GM23338 (cell line): ENCODE results near the gene SND1. TPM values are rescaled to one million over a fixed set of nuclear protein-coding genes. Genes with fewer than 3 reads are reported as not detected.

Experiments used
- ATAC-seq: fragments of 200-7000 bp; cut with Tn5 transposase; 3 replicates; pipeline ENCODE4 v1.9.1; 2020
- DNase-seq: peaks from one replicate; pipeline ENCODE4 v3.0.0-alpha.2; 2015; ENCODE audit warnings: low spot score
- H2AFZ ChIP-seq: fragments of 200-600 bp; sonication (generic); 2 replicates; pipeline ENCODE4 v1.8.0; 2016; ENCODE audit warnings: antibody characterized with exemption, mild to moderate bottlenecking, moderate library complexity
- H3F3A ChIP-seq: fragments of 200-600 bp; sonication (generic); replicated peaks from 2 replicates; pipeline ENCODE4 v1.8.0; 2017; ENCODE audit warnings: antibody characterized with exemption, mixed run types, low read depth
- H3K27ac ChIP-seq: fragments of 200-600 bp; sonication (generic); 2 replicates; pipeline ENCODE4 v1.6.1; 2016; ENCODE audit warnings: low read depth
- H3K27me3 ChIP-seq: fragments of 200-600 bp; sonication (generic); 2 replicates; pipeline ENCODE4 v1.8.0; 2016; ENCODE audit warnings: mild to moderate bottlenecking, mixed run types, moderate library complexity; ENCODE audit not compliant: insufficient read depth
- H3K36me3 ChIP-seq: fragments of 200-600 bp; sonication (generic); 2 replicates; pipeline ENCODE4 v1.8.0; 2016; ENCODE audit warnings: mild to moderate bottlenecking; ENCODE audit not compliant: insufficient read depth
- H3K4me1 ChIP-seq: fragments of 200-600 bp; sonication (generic); 2 replicates; pipeline ENCODE4 v1.8.0; 2016; ENCODE audit warnings: mild to moderate bottlenecking, moderate library complexity; ENCODE audit not compliant: insufficient read depth
- H3K4me2 ChIP-seq: fragments of 200-600 bp; sonication (generic); 2 replicates; pipeline ENCODE4 v1.7.1; 2017; ENCODE audit warnings: mixed run types
- H3K4me3 ChIP-seq: fragments of 200-600 bp; sonication (generic); 2 replicates; pipeline ENCODE4 v1.6.1; 2016; ENCODE audit warnings: mixed run types
- H3K79me2 ChIP-seq: fragments of 200-600 bp; sonication (generic); replicated peaks from 2 replicates; pipeline ENCODE4 v1.8.0; 2017; ENCODE audit warnings: mild to moderate bottlenecking; ENCODE audit not compliant: insufficient read depth
- H3K9me2 ChIP-seq: fragments of 200-600 bp; sonication (generic); 2 replicates; pipeline ENCODE4 v1.8.0; 2017; ENCODE audit not compliant: insufficient read depth
- H4K20me1 ChIP-seq: fragments of 200-600 bp; sonication (generic); replicated peaks from 2 replicates; pipeline ENCODE4 v1.8.0; 2017; ENCODE audit warnings: mild to moderate bottlenecking; ENCODE audit not compliant: insufficient read depth
- H3K27ac Mint-ChIP-seq: 2 replicates; pipeline ENCODE4 v1.8.0; 2020; ENCODE audit warnings: inconsistent platforms, mild to moderate bottlenecking, moderate library complexity, mixed read lengths
- H3K27me3 Mint-ChIP-seq: 3 replicates; pipeline ENCODE4 v1.8.0; 2022; ENCODE audit warnings: low read depth, mild to moderate bottlenecking, moderate library complexity, mixed read lengths, inconsistent platforms; ENCODE audit not compliant: insufficient read depth, poor library complexity
- H3K36me3 Mint-ChIP-seq: 3 replicates; pipeline ENCODE4 v1.8.0; 2021; ENCODE audit warnings: low read depth, mild to moderate bottlenecking, inconsistent platforms, moderate library complexity, mixed read lengths
- H3K4me1 Mint-ChIP-seq: 3 replicates; pipeline ENCODE4 v1.8.0; 2020; ENCODE audit warnings: mild to moderate bottlenecking, inconsistent platforms, mixed read lengths
- H3K4me3 Mint-ChIP-seq: 3 replicates; pipeline ENCODE4 v1.8.0; 2021; ENCODE audit warnings: moderate library complexity, mild to moderate bottlenecking, inconsistent platforms, mixed read lengths
- H3K9me3 Mint-ChIP-seq: 3 replicates; pipeline ENCODE4 v1.8.0; 2020; ENCODE audit warnings: moderate library complexity, mild to moderate bottlenecking, inconsistent platforms, mixed read lengths
- EZH2phosphoT487 ChIP-seq: fragments of 200-600 bp; sonication (generic); IDR thresholded peaks from one replicate; pipeline ENCODE4 v1.8.1; 2018; ENCODE audit warnings: antibody characterized with exemption; ENCODE audit not compliant: unreplicated experiment
- POLR2AphosphoS5 ChIP-seq: IDR thresholded peaks from 2 replicates; pipeline ENCODE4 v1.6.1; 2016; ENCODE audit warnings: antibody characterized with exemption, low read depth
- polyA plus RNA-seq: library from polyadenylated mRNA; unstranded; fragments of >200 nt; fragmentation: Nextera tagmentation; extraction: Ambion mirVana; gene quantifications from 2 replicates; pipeline ENCODE4 v1.2.1, GENCODE V29; 2016
- total RNA-seq: library from RNA; depleted of rRNA; stranded (reverse); fragments of >200 nt; shearing (Covaris generic); gene quantifications from 2 replicates; pipeline ENCODE4 v1.2.3, GENCODE V29; 2014
- TF ChIP-seq, protein P1 (sequence below), 2 experiments: fragments of 200-600 bp in 1 of 2; sonication (generic) in 1 of 2; conservative IDR thresholded peaks; 2 replicates each; pipeline versions ENCODE4 v1.5.1 to v1.6.1; 2016 to 2017; ENCODE audit warnings: antibody characterized with exemption in 2 of 2, low read depth in 2 of 2, mild to moderate bottlenecking in 2 of 2, moderate library complexity in 1 of 2
- TF ChIP-seq, protein P2 (sequence below): fragments of 250-450 bp; sonication (Bioruptor Pico); IDR thresholded peaks from 2 replicates; pipeline ENCODE4 v1.5.0; 2020; ENCODE audit warnings: mild to moderate bottlenecking, moderate library complexity

The SND1 gene
- total and polyA plus RNA-seq, 2 experiments from 2014 or later, result 107 to 254 TPM

GRCh38 chr7:127890726-127891125 is 238.7 kb downstream of the SND1 start (continued):
- TF ChIP-seq, protein P1, sequence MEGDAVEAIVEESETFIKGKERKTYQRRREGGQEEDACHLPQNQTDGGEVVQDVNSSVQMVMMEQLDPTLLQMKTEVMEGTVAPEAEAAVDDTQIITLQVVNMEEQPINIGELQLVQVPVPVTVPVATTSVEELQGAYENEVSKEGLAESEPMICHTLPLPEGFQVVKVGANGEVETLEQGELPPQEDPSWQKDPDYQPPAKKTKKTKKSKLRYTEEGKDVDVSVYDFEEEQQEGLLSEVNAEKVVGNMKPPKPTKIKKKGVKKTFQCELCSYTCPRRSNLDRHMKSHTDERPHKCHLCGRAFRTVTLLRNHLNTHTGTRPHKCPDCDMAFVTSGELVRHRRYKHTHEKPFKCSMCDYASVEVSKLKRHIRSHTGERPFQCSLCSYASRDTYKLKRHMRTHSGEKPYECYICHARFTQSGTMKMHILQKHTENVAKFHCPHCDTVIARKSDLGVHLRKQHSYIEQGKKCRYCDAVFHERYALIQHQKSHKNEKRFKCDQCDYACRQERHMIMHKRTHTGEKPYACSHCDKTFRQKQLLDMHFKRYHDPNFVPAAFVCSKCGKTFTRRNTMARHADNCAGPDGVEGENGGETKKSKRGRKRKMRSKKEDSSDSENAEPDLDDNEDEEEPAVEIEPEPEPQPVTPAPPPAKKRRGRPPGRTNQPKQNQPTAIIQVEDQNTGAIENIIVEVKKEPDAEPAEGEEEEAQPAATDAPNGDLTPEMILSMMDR (conservative IDR thresholded peaks at IDR 0.05; ENCODE audit: low read depth in 2 of 2), result no peak
- TF ChIP-seq, protein P2, sequence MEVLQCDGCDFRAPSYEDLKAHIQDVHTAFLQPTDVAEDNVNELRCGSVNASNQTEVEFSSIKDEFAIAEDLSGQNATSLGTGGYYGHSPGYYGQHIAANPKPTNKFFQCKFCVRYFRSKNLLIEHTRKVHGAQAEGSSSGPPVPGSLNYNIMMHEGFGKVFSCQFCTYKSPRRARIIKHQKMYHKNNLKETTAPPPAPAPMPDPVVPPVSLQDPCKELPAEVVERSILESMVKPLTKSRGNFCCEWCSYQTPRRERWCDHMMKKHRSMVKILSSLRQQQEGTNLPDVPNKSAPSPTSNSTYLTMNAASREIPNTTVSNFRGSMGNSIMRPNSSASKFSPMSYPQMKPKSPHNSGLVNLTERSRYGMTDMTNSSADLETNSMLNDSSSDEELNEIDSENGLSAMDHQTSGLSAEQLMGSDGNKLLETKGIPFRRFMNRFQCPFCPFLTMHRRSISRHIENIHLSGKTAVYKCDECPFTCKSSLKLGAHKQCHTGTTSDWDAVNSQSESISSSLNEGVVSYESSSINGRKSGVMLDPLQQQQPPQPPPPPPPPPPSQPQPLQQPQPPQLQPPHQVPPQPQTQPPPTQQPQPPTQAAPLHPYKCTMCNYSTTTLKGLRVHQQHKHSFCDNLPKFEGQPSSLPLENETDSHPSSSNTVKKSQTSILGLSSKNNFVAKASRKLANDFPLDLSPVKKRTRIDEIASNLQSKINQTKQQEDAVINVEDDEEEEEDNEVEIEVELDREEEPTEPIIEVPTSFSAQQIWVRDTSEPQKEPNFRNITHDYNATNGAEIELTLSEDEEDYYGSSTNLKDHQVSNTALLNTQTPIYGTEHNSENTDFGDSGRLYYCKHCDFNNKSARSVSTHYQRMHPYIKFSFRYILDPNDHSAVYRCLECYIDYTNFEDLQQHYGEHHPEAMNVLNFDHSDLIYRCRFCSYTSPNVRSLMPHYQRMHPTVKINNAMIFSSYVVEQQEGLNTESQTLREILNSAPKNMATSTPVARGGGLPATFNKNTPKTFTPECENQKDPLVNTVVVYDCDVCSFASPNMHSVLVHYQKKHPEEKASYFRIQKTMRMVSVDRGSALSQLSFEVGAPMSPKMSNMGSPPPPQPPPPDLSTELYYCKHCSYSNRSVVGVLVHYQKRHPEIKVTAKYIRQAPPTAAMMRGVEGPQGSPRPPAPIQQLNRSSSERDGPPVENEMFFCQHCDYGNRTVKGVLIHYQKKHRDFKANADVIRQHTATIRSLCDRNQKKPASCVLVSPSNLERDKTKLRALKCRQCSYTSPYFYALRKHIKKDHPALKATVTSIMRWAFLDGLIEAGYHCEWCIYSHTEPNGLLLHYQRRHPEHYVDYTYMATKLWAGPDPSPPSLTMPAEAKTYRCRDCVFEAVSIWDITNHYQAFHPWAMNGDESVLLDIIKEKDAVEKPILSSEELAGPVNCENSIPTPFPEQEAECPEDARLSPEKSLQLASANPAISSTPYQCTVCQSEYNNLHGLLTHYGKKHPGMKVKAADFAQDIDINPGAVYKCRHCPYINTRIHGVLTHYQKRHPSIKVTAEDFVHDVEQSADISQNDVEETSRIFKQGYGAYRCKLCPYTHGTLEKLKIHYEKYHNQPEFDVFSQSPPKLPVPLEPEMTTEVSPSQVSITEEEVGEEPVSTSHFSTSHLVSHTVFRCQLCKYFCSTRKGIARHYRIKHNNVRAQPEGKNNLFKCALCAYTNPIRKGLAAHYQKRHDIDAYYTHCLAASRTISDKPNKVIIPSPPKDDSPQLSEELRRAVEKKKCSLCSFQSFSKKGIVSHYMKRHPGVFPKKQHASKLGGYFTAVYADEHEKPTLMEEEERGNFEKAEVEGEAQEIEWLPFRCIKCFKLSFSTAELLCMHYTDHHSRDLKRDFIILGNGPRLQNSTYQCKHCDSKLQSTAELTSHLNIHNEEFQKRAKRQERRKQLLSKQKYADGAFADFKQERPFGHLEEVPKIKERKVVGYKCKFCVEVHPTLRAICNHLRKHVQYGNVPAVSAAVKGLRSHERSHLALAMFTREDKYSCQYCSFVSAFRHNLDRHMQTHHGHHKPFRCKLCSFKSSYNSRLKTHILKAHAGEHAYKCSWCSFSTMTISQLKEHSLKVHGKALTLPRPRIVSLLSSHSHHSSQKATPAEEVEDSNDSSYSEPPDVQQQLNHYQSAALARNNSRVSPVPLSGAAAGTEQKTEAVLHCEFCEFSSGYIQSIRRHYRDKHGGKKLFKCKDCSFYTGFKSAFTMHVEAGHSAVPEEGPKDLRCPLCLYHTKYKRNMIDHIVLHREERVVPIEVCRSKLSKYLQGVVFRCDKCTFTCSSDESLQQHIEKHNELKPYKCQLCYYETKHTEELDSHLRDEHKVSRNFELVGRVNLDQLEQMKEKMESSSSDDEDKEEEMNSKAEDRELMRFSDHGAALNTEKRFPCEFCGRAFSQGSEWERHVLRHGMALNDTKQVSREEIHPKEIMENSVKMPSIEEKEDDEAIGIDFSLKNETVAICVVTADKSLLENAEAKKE, result no peak

DNA sequence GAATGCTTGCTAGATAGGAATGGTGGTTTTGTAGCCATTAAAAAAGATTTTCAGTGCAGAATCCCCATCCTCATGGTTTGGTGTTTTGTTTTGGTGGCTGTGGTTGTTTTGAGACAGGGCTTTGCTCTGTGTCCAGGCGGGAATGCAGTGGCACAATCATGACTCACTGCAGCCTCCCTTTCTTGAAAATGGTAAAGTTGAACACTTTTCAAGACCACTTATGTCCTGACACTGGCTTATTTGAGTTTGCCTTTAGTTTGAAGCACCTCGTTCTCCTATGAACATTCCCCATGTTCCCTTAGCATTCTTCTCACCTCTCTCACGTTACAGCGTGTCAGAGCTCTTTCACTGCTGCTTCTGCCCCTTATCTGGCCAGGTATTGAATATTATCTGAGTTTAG is 239.2 kb downstream of the SND1 start:
- peaks cover 51% of the 10 kb centered on the region for H3K4me1 Mint-ChIP-seq
- H4K20me1 ChIP-seq, result peaks cover 9% of the 10 kb centered on the region
- H3K27me3 ChIP-seq, result no peaks in the 10 kb centered on the region
- no peak overlapping the region for H3K4me3 ChIP-seq
- peaks cover 2% of the 10 kb centered on the region for H3K27me3 Mint-ChIP-seq
- ATAC-seq, result no peak
- H3K4me3 Mint-ChIP-seq, result no peak overlapping the region
- peaks cover 53% of the 10 kb centered on the region for H3K4me1 ChIP-seq
- peak overlapping the region; percentile 29 for H3K27ac Mint-ChIP-seq
- no peaks in the 10 kb centered on the region for H3K9me3 Mint-ChIP-seq
- peaks cover 41% of the 10 kb centered on the region for H3K79me2 ChIP-seq
- peaks cover 30% of the 10 kb centered on the region for H3K36me3 Mint-ChIP-seq
- TF ChIP-seq EZH2phosphoT487, result no peak
- TF ChIP-seq POLR2AphosphoS5, result no peak
- no peak overlapping the region for H2AFZ ChIP-seq
- H3K9me2 ChIP-seq, result no peaks in the 10 kb centered on the region
- no peak overlapping the region for H3K4me2 ChIP-seq
- peaks cover 13% of the 10 kb centered on the region; the same call in 1 of the 2 replicates for H3K36me3 ChIP-seq
- no peak for DNase-seq
- H3F3A ChIP-seq, result no peaks in the 10 kb centered on the region
- H3K27ac ChIP-seq, result no peak overlapping the region
